Keratinocyte (primary cell): Measurements from ENCODE around the gene CNPY1. TPM values are rescaled to one million over a fixed set of nuclear protein-coding genes. Genes with fewer than 3 reads are reported as not detected.

Experiments
- DNase-seq: peaks from one replicate; pipeline ENCODE4 v3.0.0-alpha.2; 2011; ENCODE audit warnings: low read depth, missing footprints, low spot score
- FAIRE-seq: peaks from 2 replicates; lab custom pipeline; 2011; peaks lifted over from hg19 to GRCh38; lab: Jason Lieb, UNC
- H2AFZ ChIP-seq: 2 replicates; pipeline ENCODE4 v1.6.0; 2012; ENCODE audit warnings: low read length, control low read depth, inconsistent platforms; ENCODE audit not compliant: control insufficient read depth
- H3K27ac ChIP-seq: 2 replicates; pipeline ENCODE4 v1.5.1; 2011; ENCODE audit warnings: low read length; ENCODE audit not compliant: control insufficient read depth, insufficient read depth
- H3K27me3 ChIP-seq: 3 replicates; pipeline ENCODE4 v1.6.0; 2011; ENCODE audit warnings: low read length; ENCODE audit not compliant: control insufficient read depth, insufficient read depth; ENCODE audit errors: extremely low read depth
- H3K36me3 ChIP-seq, 2 experiments: 2 replicates in 1 of 2; 3 replicates in 1 of 2; pipeline ENCODE4 v1.5.1; 2011; ENCODE audit warnings: low read length in 2 of 2, mild to moderate bottlenecking in 1 of 2; ENCODE audit not compliant: control insufficient read depth in 2 of 2, insufficient read depth in 2 of 2; ENCODE audit errors: extremely low read depth in 1 of 2
- H3K4me1 ChIP-seq: 3 replicates; pipeline ENCODE4 v1.5.1; 2011; ENCODE audit warnings: low read length; ENCODE audit not compliant: control insufficient read depth, insufficient read depth; ENCODE audit errors: extremely low read depth
- H3K4me2 ChIP-seq: 3 replicates; pipeline ENCODE4 v1.6.0; 2011; ENCODE audit warnings: low read depth, low read length; ENCODE audit not compliant: control insufficient read depth, insufficient read depth; ENCODE audit errors: extremely low read depth
- H3K4me3 ChIP-seq, 3 experiments: fragments of 200-600 bp in 1 of 3; sonication (generic) in 1 of 3; 2 replicates in 2 of 3; 3 replicates in 1 of 3; pipeline ENCODE4 v1.5.1; 2011 to 2016; ENCODE audit warnings: low read length in 3 of 3, mild to moderate bottlenecking in 3 of 3, control low read depth in 2 of 3, inconsistent platforms in 1 of 3, low read depth in 1 of 3, mixed read lengths in 1 of 3, mixed run types in 1 of 3, moderate library complexity in 1 of 3; ENCODE audit not compliant: control insufficient read depth in 2 of 3, insufficient read depth in 2 of 3; ENCODE audit errors: extremely low read depth in 1 of 3
- H3K79me2 ChIP-seq: 2 replicates; pipeline ENCODE4 v1.6.0; 2012; ENCODE audit warnings: low read length; ENCODE audit not compliant: control insufficient read depth, insufficient read depth
- H3K9ac ChIP-seq: 3 replicates; pipeline ENCODE4 v1.6.0; 2011; ENCODE audit warnings: low read length; ENCODE audit not compliant: control insufficient read depth, insufficient read depth; ENCODE audit errors: extremely low read depth
- H3K9me1 ChIP-seq: 3 replicates; pipeline ENCODE4 v1.6.0; 2011; ENCODE audit warnings: low read length; ENCODE audit not compliant: control insufficient read depth, insufficient read depth; ENCODE audit errors: extremely low read depth
- H3K9me3 ChIP-seq: 2 replicates; pipeline ENCODE4 v1.5.1; 2012; ENCODE audit warnings: low read depth, low read length; ENCODE audit not compliant: control insufficient read depth
- H4K20me1 ChIP-seq: 3 replicates; pipeline ENCODE4 v1.6.0; 2011; ENCODE audit warnings: low read length; ENCODE audit not compliant: control insufficient read depth, insufficient read depth; ENCODE audit errors: extremely low read depth
- CTCF ChIP-seq, 3 experiments: IDR thresholded peaks in 1 of 3; conservative IDR thresholded peaks in 1 of 3; optimal IDR thresholded peaks in 1 of 3; 2 replicates in 2 of 3; 3 replicates in 1 of 3; pipeline versions ENCODE3 to v1.5.1; 2011; ENCODE audit warnings: low read length in 3 of 3, mild to moderate bottlenecking in 3 of 3, moderate library complexity in 2 of 3, control low read depth in 1 of 3, inconsistent platforms in 1 of 3; ENCODE audit not compliant: insufficient read depth in 2 of 3; ENCODE audit errors: extremely low read depth in 1 of 3
- EZH2 ChIP-seq: IDR thresholded peaks from one replicate; pipeline ENCODE4 v1.6.1; 2012; ENCODE audit warnings: inconsistent platforms, mild to moderate bottlenecking, low read length, moderate library complexity
- dilution Hi-C: fragments of 300-500 bp; cut with MboI; formaldehyde crosslinking; loops from one replicate; pipeline ENCODE4 v1.7.0; 2020; ENCODE audit warnings: low sequenced_read_pairs; ENCODE audit not compliant: extremely low pct_ligation_motif_present
- polyA plus RNA-seq, 5 experiments: library from polyadenylated mRNA; depleted of rRNA in 3 of 5; stranded (reverse) in 3 of 5; stranded (forward) in 1 of 5; unstranded in 1 of 5; fragments of >200 nt; gene quantifications; 1 replicate in 1 of 5; 2 replicates in 3 of 5; 3 replicates in 1 of 5; pipeline versions ENCODE4 v1.2.1 to v1.2.3, GENCODE V29; 2011 to 2012; ENCODE audit warnings: missing spikeins in 2 of 5, low read depth in 1 of 5, low replicate concordance in 1 of 5

The CNPY1 gene
- polyA plus RNA-seq, 1 donor (not counting 4 experiments of a cell fraction or from before 2014, with no cell fraction given): not detected

- no peak overlapping the region for H3K9ac ChIP-seq
- no peaks in the 10 kb centered on the region for H3K36me3 ChIP-seq
- H3K4me1 ChIP-seq: no peaks in the 10 kb centered on the region
- DNase-seq (no peak), FAIRE-seq (no peak)
- H3K4me2 ChIP-seq: no peak overlapping the region
- dilution Hi-C loops: no loop called here
- no peak overlapping the region for H3K27ac ChIP-seq
- H3K27me3 ChIP-seq: peaks cover 97% of the 10 kb centered on the region
- H3K4me3 ChIP-seq: no peak overlapping the region
- H4K20me1 ChIP-seq: peaks cover 4% of the 10 kb centered on the region
- TF ChIP-seq CTCF (optimal IDR thresholded peaks at IDR 0.05 in 1 of 3, IDR thresholded peaks at IDR 0.05 in 1 of 3, conservative IDR thresholded peaks at IDR 0.05 in 1 of 3; ENCODE audit: extremely low read depth in 1 of 3, insufficient read depth in 2 of 3, low read length in 3 of 3): no peak
- peak; percentile 84 for TF ChIP-seq EZH2
- no peaks in the 10 kb centered on the region for H3K9me1 ChIP-seq
- H2AFZ ChIP-seq: no peak overlapping the region
- H3K9me3 ChIP-seq: no peaks in the 10 kb centered on the region
- H3K79me2 ChIP-seq: no peaks in the 10 kb centered on the region
Measured at GRCh38 chr7:155454183-155455112, 91.9 kb downstream of the CNPY1 start.

GRCh38 chr7:155453296-155454182 is 92.8 kb downstream of the CNPY1 start:
- no peaks in the 10 kb centered on the region for H3K9me3 ChIP-seq
- peaks cover 97% of the 10 kb centered on the region for H3K27me3 ChIP-seq
- no peak overlapping the region for H3K27ac ChIP-seq
- H4K20me1 ChIP-seq: peaks cover 4% of the 10 kb centered on the region
- TF ChIP-seq EZH2 (peak; percentile 7), CTCF (optimal IDR thresholded peaks at IDR 0.05 in 1 of 3, IDR thresholded peaks at IDR 0.05 in 1 of 3, conservative IDR thresholded peaks at IDR 0.05 in 1 of 3; ENCODE audit: extremely low read depth in 1 of 3, insufficient read depth in 2 of 3, low read length in 3 of 3) (no peak)
- dilution Hi-C loops: no loop called here
- FAIRE-seq (no peak), DNase-seq (no peak)
- H3K79me2 ChIP-seq: no peaks in the 10 kb centered on the region
- H3K9ac ChIP-seq: no peak overlapping the region
- H2AFZ ChIP-seq: no peak overlapping the region
- no peaks in the 10 kb centered on the region for H3K4me1 ChIP-seq
- no peak overlapping the region for H3K4me3 ChIP-seq
- no peak overlapping the region for H3K4me2 ChIP-seq
- no peaks in the 10 kb centered on the region for H3K9me1 ChIP-seq
- H3K36me3 ChIP-seq: no peaks in the 10 kb centered on the region
